PC-9 (cell line): Measurements from ENCODE around the gene LAMA2.

Experiments
- CTCF ChIP-seq: fragments of 200-600 bp; sonication (generic); conservative IDR thresholded peaks from 2 replicates; pipeline ENCODE4 v1.6.1; 2017; ENCODE audit warnings: mixed run types, antibody characterized with exemption, mild to moderate bottlenecking, moderate library complexity
- EZH2 ChIP-seq: fragments of 200-600 bp; sonication (generic); IDR thresholded peaks from 2 replicates; pipeline ENCODE4 v1.8.0; 2017; ENCODE audit warnings: antibody characterized with exemption, low read depth

- TF ChIP-seq CTCF (no peak), EZH2 (no peak)
Measured at GRCh38 chr6:129098061-129098553, 215.2 kb downstream of the LAMA2 start.
